Stomach (tissue), 9 donors: ENCODE measurements around the gene FRAS1. TPM values are rescaled to one million over a fixed set of nuclear protein-coding genes. Genes with fewer than 3 reads are reported as not detected.

ENCODE experiments used
- DNase-seq, 2 donors: peaks; one replicate each; pipeline versions ENCODE4 v3.0.0 to v3.0.0-alpha.2; 2013 to 2019
- H3K27ac ChIP-seq, 5 donors: fragments of 200-600 bp in 4 of 5; sonication (generic) in 4 of 5; one replicate each; pipeline ENCODE4 v1.5.1; 2013 to 2019; ENCODE audit warnings: mild to moderate bottlenecking in 1 of 5, moderate library complexity in 1 of 5
- H3K27me3 ChIP-seq, 3 donors: fragments of 200-600 bp; sonication (generic); one replicate each; pipeline ENCODE4 v1.5.1; 2017 to 2019; ENCODE audit warnings: mixed run types in 1 of 3
- H3K36me3 ChIP-seq, 4 donors: fragments of 200-600 bp; sonication (generic); 1 replicate in 3 of 4; 2 replicates in 1 of 4; pipeline ENCODE4 v1.5.1; 2016 to 2019
- H3K4me1 ChIP-seq, 4 donors: fragments of 200-600 bp; sonication (generic); one replicate each; pipeline ENCODE4 v1.5.1; 2016 to 2019
- H3K4me3 ChIP-seq, 4 donors: fragments of 200-600 bp; sonication (generic) in 3 of 4; one replicate each; pipeline ENCODE4 v1.5.1; 2016 to 2019; ENCODE audit warnings: mild to moderate bottlenecking in 1 of 4
- H3K9me3 ChIP-seq, 4 donors: fragments of 200-600 bp; sonication (generic); one replicate each; pipeline ENCODE4 v1.5.1; 2016 to 2019
- CTCF ChIP-seq, 7 experiments: fragments of 450-650 bp in 4 of 7; fragments of 200-600 bp in 3 of 7; sonication (generic) in 3 of 7; IDR thresholded peaks; one replicate each; pipeline ENCODE4 v1.5.1; 2016 to 2019; ENCODE audit warnings: antibody characterized with exemption in 7 of 7, control low read depth in 2 of 7, mild to moderate bottlenecking in 1 of 7
- EP300 ChIP-seq: sonication (generic); formaldehyde crosslinking; IDR thresholded peaks from one replicate; pipeline ENCODE4 v1.6.1; 2017; ENCODE audit warnings: antibody characterized with exemption
- POLR2A ChIP-seq, 4 donors: fragments of 450-650 bp; IDR thresholded peaks; one replicate each; pipeline ENCODE4 v1.6.1; 2016; ENCODE audit warnings: antibody characterized with exemption in 4 of 4, control low read depth in 2 of 4, mild to moderate bottlenecking in 1 of 4, moderate library complexity in 1 of 4
- POLR2AphosphoS5 ChIP-seq, 3 donors: sonication (generic); formaldehyde crosslinking; IDR thresholded peaks; one replicate each; pipeline ENCODE4 v1.6.1; 2016; ENCODE audit warnings: antibody characterized with exemption in 3 of 3
- WGBS, 5 donors: extraction: QIAGEN DNeasy Blood & Tissue Kit in 3 of 5; methylation state at CpG; one replicate each; pipeline versions ENCODE4 v1.1.5 to v1.1.7; 2013 to 2018; 5-methylcytosine and 5-hydroxymethylcytosine counted together
- intact Hi-C: fragments of 100-400 bp; cut with DNase I; formaldehyde crosslinking; loops from one replicate; pipeline ENCODE4 v1.15.1; 2023; ENCODE audit warnings: low total_unique reads
- polyA plus RNA-seq, 3 donors: library from polyadenylated mRNA; stranded (reverse); fragments of 200-250 nt; gene quantifications; one replicate each; pipeline ENCODE4 v1.2.3, GENCODE V29; 2013
- total RNA-seq, 5 donors: library from RNA; depleted of rRNA; stranded (reverse); fragments of >200 nt; gene quantifications; one replicate each; pipeline versions ENCODE4 v1.1.0 to v1.2.3, GENCODE V29; 2014 to 2016
- donor health status: healthy with polysubstance abuse.
- donor health status: Bipolar disorder and iron deficiency.
- donor health status: healthy.

FRAS1 gene
- total and polyA plus RNA-seq, 8 donors = under 0.01 to 12.7 (median 2.0) TPM

- intact Hi-C loops = no loop called here
- TF ChIP-seq CTCF (IDR thresholded peaks at IDR 0.05) = no peak
- no peak for TF ChIP-seq POLR2A (IDR thresholded peaks at IDR 0.05)
- no peak for TF ChIP-seq POLR2AphosphoS5 (IDR thresholded peaks at IDR 0.05)
- TF ChIP-seq EP300 = no peak
- Histone ChIP-seq H3K27ac (no peak overlapping the region), H3K9me3 (no peaks in the 10 kb centered on the region), H3K4me3 (no peak overlapping the region), H3K4me1 (no peaks in the 10 kb centered on the region), H3K27me3 (no peaks in the 10 kb centered on the region), H3K36me3 (no peaks in the 10 kb centered on the region)
- DNase-seq = no peak
- 81 to 91% (median 85%) methylated on average over 2 of the region's 2 CpGs for WGBS, 5 donors
Observed at GRCh38 chr4:78356251-78356786, 299.2 kb downstream of the FRAS1 start.

- H3K27ac ChIP-seq = no peak overlapping the region
- H3K9me3 ChIP-seq = no peaks in the 10 kb centered on the region
- no peak overlapping the region for H3K4me3 ChIP-seq
- no peaks in the 10 kb centered on the region for H3K4me1 ChIP-seq
- no peaks in the 10 kb centered on the region for H3K36me3 ChIP-seq
- TF ChIP-seq EP300 (no peak), POLR2A (IDR thresholded peaks at IDR 0.05) (no peak), POLR2AphosphoS5 (IDR thresholded peaks at IDR 0.05) (no peak), CTCF (IDR thresholded peaks at IDR 0.05) (no peak)
- DNase-seq = no peak
- WGBS, 5 donors = 44 to 71% (median 61%) methylated on average over 1 of the region's 1 CpG
- intact Hi-C loops = no loop called here
- H3K27me3 ChIP-seq = no peaks in the 10 kb centered on the region
Observed at GRCh38 chr4:78357122-78357521, 300.0 kb downstream of the FRAS1 start.

DNA sequence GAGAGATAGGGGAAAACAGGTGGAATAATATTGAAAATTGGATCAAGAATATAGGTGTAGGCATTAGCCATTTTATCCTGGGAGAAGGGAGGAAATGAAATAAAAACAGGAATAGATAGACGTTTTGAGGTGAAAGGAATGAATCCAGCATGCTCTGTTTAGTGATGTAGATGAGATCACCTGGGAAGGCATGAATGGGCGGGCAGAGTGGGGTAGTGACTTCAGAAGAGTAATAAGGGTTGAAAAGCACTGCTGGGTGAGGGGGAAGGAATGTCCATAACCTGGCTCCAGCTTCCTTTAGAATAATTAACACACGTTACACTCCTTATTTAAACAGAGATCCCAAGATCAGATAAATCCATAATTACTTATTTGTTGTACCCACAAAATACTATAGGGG lies 303.3 kb downstream of the FRAS1 start:
- Histone ChIP-seq H3K27me3 (no peaks in the 10 kb centered on the region), H3K36me3 (no peaks in the 10 kb centered on the region), H3K27ac (no peak overlapping the region), H3K4me1 (no peaks in the 10 kb centered on the region), H3K9me3 (no peaks in the 10 kb centered on the region), H3K4me3 (no peak overlapping the region)
- 60 to 68% (median 64%) methylated on average over 3 of the region's 3 CpGs for WGBS, 5 donors
- DNase-seq = no peak
- no peak for TF ChIP-seq POLR2A (IDR thresholded peaks at IDR 0.05)
- no peak for TF ChIP-seq EP300
- TF ChIP-seq CTCF (IDR thresholded peaks at IDR 0.05) = no peak
- intact Hi-C loops = no loop called here

DNA sequence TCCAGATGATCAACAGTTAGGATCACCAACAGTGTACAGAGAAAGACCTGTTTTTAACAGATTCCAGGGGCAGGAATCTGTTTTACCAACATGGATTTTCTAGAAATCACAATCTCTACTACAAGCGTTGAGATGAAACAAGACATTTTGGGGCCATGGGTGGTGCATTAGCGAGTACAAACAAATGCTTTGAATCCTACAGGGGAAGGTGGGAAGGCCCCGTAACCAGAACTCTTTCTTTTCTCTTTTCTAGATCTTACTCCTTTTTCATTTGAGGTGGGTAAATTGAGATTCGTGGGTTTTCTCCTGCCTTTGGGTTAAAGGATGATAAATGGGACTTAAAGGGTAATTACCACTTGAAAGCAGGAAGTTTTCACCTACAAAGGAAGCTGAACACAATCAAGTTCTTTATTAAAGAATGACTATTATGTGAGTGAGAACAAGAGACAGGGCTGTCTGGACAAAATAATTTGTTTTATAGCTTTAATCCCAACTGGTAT lies 304.5 kb downstream of the FRAS1 start:
- WGBS, 5 donors = 63 to 84% (median 71%) methylated on average over 4 of the region's 4 CpGs
- intact Hi-C loops = no loop called here

More for the DNA sequence above, 304.5 kb downstream of the FRAS1 start:
- H3K4me3 ChIP-seq = no peak overlapping the region
- DNase-seq = no peak
- TF ChIP-seq POLR2AphosphoS5 (IDR thresholded peaks at IDR 0.05) = no peak
- no peak for TF ChIP-seq CTCF (IDR thresholded peaks at IDR 0.05)
- no peak for TF ChIP-seq POLR2A (IDR thresholded peaks at IDR 0.05)
- no peak for TF ChIP-seq EP300
- H3K36me3 ChIP-seq = no peaks in the 10 kb centered on the region
- no peaks in the 10 kb centered on the region for H3K4me1 ChIP-seq
- no peak overlapping the region for H3K27ac ChIP-seq
- H3K27me3 ChIP-seq = no peaks in the 10 kb centered on the region
- no peaks in the 10 kb centered on the region for H3K9me3 ChIP-seq
